Epithelial cell of proximal tubule (primary cell): ENCODE results near the gene GRIFIN. TPM values are rescaled to one million over a fixed set of nuclear protein-coding genes. Genes with fewer than 3 reads are reported as not detected.

Experiments
- DNase-seq: peaks from one replicate; pipeline ENCODE4 v3.0.0-alpha.2; 2011; ENCODE audit warnings: low read depth
- H3K4me3 ChIP-seq: 2 replicates; pipeline ENCODE4 v1.5.1; 2011; ENCODE audit warnings: low read depth, mild to moderate bottlenecking, low read length
- CTCF ChIP-seq: conservative IDR thresholded peaks from 2 replicates; pipeline ENCODE4 v1.5.1; 2012; ENCODE audit warnings: low read depth, mild to moderate bottlenecking, low read length
- total RNA-seq: library from RNA; depleted of rRNA; stranded (reverse); fragments of >200 nt; gene quantifications from 2 replicates; pipeline ENCODE4 v1.2.3, GENCODE V29; 2015

GRIFIN gene
- total RNA-seq, 1 donor from 2014 or later: not detected

- DNase-seq: no peak
- TF ChIP-seq CTCF: no peak
- H3K4me3 ChIP-seq: no peak overlapping the region
These were observed 26.4 kb upstream of the GRIFIN start for GRCh38 chr7:2502647-2502966.

DNA sequence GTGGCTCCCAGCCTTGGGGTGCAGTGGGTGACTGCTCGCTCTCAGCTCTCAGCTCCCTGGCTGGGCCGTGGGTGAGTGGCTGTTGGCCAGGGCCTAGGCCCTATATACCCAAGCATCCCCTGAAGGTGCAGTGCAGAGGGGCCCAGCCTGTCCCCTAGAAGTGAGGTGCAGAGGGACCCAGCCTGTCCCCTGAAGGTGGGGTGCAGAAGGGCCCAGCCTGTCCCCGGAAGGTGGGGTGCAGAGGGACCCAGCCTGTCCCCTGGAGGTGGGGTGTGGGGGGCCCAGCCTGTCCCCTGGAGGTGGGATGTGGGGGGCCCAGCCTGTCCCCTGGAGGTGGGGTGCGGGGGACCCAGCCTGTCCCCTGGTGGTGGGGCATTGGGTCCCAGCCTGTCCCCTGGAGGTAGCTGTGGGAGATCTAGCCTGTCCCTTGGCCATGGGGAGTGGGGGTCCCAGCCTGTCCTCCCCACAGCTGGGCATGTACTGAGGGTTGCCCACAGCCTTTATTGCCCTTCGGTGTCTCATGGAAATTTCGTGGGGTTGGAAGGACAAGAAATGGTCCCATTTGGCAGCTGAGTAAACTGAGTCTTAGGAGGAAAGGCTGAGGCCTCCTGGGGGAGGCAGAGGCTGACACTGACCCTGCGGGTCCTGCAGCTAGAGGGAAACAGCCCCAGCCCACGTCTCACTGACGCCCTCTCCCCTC is 25.9 kb upstream of the GRIFIN start:
- no peak for TF ChIP-seq CTCF
- DNase-seq: no peak
- H3K4me3 ChIP-seq: no peak overlapping the region

DNA sequence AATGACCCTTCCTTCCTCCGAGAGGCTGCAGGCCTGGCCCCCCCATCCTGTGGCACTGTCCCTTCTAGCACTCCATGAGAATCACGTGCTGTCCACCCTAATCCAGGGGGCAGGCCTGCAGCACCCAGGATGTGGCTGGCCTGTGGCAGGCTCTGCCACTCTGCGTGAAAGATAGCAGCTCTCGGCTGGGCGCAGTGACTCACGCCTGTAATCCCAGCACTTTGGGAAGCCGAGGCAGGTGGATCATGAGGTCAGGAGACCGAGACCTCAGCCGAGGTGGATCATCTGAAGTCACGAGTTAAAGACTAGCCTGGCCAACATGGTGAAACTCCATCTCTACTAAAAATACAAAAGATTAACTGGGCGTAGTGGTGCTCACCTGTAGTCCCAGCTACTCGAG is 24.5 kb upstream of the GRIFIN start:
- DNase-seq: no peak
- no peak overlapping the region for H3K4me3 ChIP-seq
- no peak for TF ChIP-seq CTCF

GRCh38 chr7:2499719-2500430 is 23.7 kb upstream of the GRIFIN start:
- no peak for TF ChIP-seq CTCF
- H3K4me3 ChIP-seq: no peak overlapping the region
- no peak for DNase-seq

DNA sequence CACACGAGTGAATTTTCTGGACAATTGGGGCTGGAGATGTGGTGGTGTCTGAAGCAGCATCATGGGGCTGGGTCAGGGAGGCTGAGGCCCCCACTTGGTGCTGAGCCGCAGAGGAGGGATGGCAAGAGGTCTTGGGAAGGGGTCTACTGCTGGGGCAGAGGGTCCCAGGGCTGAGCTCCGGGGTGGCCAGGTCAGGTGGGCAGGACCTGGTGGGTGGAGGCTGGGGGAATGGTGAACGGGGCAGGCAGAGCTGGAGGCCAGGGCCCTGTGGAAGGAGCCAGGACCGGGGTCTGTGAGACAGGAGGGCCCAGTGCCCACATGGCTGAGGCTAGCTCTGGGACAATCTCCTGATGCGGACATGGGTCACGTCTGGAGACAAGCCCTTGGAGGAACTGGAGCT is 23.0 kb upstream of the GRIFIN start:
- no peak overlapping the region for H3K4me3 ChIP-seq
- no peak for TF ChIP-seq CTCF
- DNase-seq: no peak

GRCh38 chr7:2498708-2499107 is 22.5 kb upstream of the GRIFIN start:
- no peak for DNase-seq
- no peak overlapping the region for H3K4me3 ChIP-seq
- TF ChIP-seq CTCF: no peak
